DOHH2 (cell line): ENCODE measurements around the gene UBASH3A.
A peak's percentile ranks its signal among the peaks of the same experiment; 100 is the strongest.

Experiments used
- H3F3A ChIP-seq: fragments of 200-600 bp; sonication (generic), shearing (Covaris generic); 2 replicates; pipeline ENCODE4 v1.6.0; 2016; ENCODE audit warnings: antibody characterized with exemption, mild to moderate bottlenecking; ENCODE audit not compliant: control insufficient read depth, insufficient read depth
- H3K27ac ChIP-seq: fragments of 200-600 bp; sonication (generic); 2 replicates; pipeline ENCODE4 v1.5.1; 2014; ENCODE audit warnings: low read depth, mild to moderate bottlenecking, low read length, moderate library complexity
- H3K27me3 ChIP-seq: fragments of 200-600 bp; sonication (generic); 2 replicates; pipeline ENCODE4 v1.6.1; 2014; ENCODE audit warnings: mild to moderate bottlenecking, low read length, mixed read lengths; ENCODE audit not compliant: control insufficient read depth
- H3K36me3 ChIP-seq: fragments of 200-600 bp; sonication (generic); 2 replicates; pipeline ENCODE4 v1.6.1; 2014; ENCODE audit warnings: mild to moderate bottlenecking, low read length, moderate library complexity, mixed read lengths; ENCODE audit not compliant: control insufficient read depth
- H3K4me1 ChIP-seq: fragments of 200-600 bp; sonication (generic); 2 replicates; pipeline ENCODE4 v1.6.1; 2014; ENCODE audit warnings: mild to moderate bottlenecking, low read length, mixed read lengths; ENCODE audit not compliant: control insufficient read depth
- H3K4me2 ChIP-seq: fragments of 200-600 bp; sonication (generic); 2 replicates; pipeline ENCODE4 v1.6.0; 2014; ENCODE audit warnings: mild to moderate bottlenecking, low read length, moderate library complexity
- H3K4me3 ChIP-seq: fragments of 200-600 bp; sonication (generic); 2 replicates; pipeline ENCODE4 v1.5.1; 2014; ENCODE audit warnings: mild to moderate bottlenecking, low read length, mixed read lengths
- H3K79me2 ChIP-seq: fragments of 200-600 bp; sonication (generic); 2 replicates; pipeline ENCODE4 v1.6.1; 2014; ENCODE audit warnings: mild to moderate bottlenecking, low read length, mixed read lengths; ENCODE audit not compliant: control insufficient read depth
- H3K9me2 ChIP-seq: fragments of 200-600 bp; sonication (generic); replicated peaks from 2 replicates; pipeline ENCODE4 v1.6.1; 2014; ENCODE audit warnings: mild to moderate bottlenecking, low read length, mixed read lengths; ENCODE audit not compliant: control insufficient read depth
- H3K9me3 ChIP-seq: fragments of 200-600 bp; sonication (generic); 2 replicates; pipeline ENCODE4 v1.6.1; 2014; ENCODE audit warnings: antibody characterized with exemption, low read length, mixed read lengths; ENCODE audit not compliant: control insufficient read depth, insufficient read depth
- H4K20me1 ChIP-seq: fragments of 200-600 bp; sonication (generic); 2 replicates; pipeline ENCODE4 v1.6.0; 2014; ENCODE audit warnings: low read depth, mild to moderate bottlenecking, antibody characterized with exemption, low read length, moderate library complexity; ENCODE audit not compliant: control insufficient read depth, insufficient read depth
- EZH2phosphoT487 ChIP-seq: fragments of 200-600 bp; sonication (generic); IDR thresholded peaks from 2 replicates; pipeline ENCODE4 v1.6.1; 2017; ENCODE audit warnings: borderline replicate concordance, mild to moderate bottlenecking, antibody characterized with exemption, low read length, moderate library complexity, mixed read lengths
- TF ChIP-seq, protein P1 (sequence below): fragments of 200-600 bp; sonication (generic); IDR thresholded peaks from one replicate; pipeline ENCODE4 v1.5.1; 2014; ENCODE audit warnings: antibody characterized with exemption, mild to moderate bottlenecking, low read depth, low read length; ENCODE audit not compliant: poor library complexity, severe bottlenecking

Gene UBASH3A

DNA sequence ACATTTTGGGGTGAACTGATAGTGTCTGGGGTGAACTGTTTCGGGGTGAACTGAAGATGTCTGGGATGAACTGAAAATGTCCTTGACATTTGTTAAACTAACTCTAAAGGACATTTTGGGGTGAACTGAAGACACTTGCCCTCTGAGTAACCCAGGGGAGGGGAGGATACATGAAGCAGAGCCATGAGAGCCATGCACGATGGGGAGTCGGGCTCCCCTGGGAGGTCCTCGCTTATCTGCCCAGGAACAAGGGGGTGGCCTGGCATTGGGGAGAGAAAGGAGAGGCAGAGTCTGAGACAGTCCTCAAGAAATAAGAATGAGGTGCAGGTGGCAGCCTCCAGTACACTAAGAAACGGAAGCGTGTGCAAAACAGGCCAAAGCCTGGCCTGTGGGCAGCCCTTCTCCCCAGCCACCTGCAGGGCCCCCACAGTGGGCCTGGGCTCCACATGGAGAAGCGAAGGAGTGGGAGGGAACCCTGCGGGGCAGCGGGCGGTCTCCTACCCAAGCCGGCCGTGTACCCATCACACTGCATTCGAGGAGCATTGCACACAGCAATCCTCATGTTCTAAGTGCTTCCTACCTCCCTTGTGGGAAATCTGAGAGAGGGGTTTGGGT is 68.1 kb downstream of the UBASH3A start:
- Histone ChIP-seq H3K36me3 (no peaks in the 10 kb centered on the region), H3F3A (no peaks in the 10 kb centered on the region), H4K20me1 (no peaks in the 10 kb centered on the region), H3K9me2 (no peaks in the 10 kb centered on the region), H3K27me3 (no peaks in the 10 kb centered on the region), H3K9me3 (no peaks in the 10 kb centered on the region), H3K4me3 (0 out of 2 replicates have a peak overlapping the region, but pooled peaks have one; percentile 7), H3K79me2 (no peaks in the 10 kb centered on the region), H3K27ac (no peak overlapping the region), H3K4me1 (peaks cover 40% of the 10 kb centered on the region), H3K4me2 (peak overlapping the region; percentile 32)
- no peak for TF ChIP-seq EZH2phosphoT487
- TF ChIP-seq, protein P1, sequence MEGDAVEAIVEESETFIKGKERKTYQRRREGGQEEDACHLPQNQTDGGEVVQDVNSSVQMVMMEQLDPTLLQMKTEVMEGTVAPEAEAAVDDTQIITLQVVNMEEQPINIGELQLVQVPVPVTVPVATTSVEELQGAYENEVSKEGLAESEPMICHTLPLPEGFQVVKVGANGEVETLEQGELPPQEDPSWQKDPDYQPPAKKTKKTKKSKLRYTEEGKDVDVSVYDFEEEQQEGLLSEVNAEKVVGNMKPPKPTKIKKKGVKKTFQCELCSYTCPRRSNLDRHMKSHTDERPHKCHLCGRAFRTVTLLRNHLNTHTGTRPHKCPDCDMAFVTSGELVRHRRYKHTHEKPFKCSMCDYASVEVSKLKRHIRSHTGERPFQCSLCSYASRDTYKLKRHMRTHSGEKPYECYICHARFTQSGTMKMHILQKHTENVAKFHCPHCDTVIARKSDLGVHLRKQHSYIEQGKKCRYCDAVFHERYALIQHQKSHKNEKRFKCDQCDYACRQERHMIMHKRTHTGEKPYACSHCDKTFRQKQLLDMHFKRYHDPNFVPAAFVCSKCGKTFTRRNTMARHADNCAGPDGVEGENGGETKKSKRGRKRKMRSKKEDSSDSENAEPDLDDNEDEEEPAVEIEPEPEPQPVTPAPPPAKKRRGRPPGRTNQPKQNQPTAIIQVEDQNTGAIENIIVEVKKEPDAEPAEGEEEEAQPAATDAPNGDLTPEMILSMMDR: no peak

- peaks cover 5% of the 10 kb centered on the region; the same call in 1 of the 2 replicates for H3K27me3 ChIP-seq
- H3K79me2 ChIP-seq: no peaks in the 10 kb centered on the region
- no peaks in the 10 kb centered on the region for H3K9me2 ChIP-seq
- H3K27ac ChIP-seq: no peak overlapping the region
- peaks cover 34% of the 10 kb centered on the region for H3K4me1 ChIP-seq
- no peaks in the 10 kb centered on the region for H3K36me3 ChIP-seq
- H3F3A ChIP-seq: no peaks in the 10 kb centered on the region
- no peaks in the 10 kb centered on the region for H3K9me3 ChIP-seq
- TF ChIP-seq, protein P1: no peak
- no peak for TF ChIP-seq EZH2phosphoT487
- H4K20me1 ChIP-seq: no peaks in the 10 kb centered on the region
- no peak overlapping the region for H3K4me3 ChIP-seq
- no peak overlapping the region for H3K4me2 ChIP-seq
Observed at GRCh38 chr21:42472521-42472920, 68.8 kb downstream of the UBASH3A start.

DNA sequence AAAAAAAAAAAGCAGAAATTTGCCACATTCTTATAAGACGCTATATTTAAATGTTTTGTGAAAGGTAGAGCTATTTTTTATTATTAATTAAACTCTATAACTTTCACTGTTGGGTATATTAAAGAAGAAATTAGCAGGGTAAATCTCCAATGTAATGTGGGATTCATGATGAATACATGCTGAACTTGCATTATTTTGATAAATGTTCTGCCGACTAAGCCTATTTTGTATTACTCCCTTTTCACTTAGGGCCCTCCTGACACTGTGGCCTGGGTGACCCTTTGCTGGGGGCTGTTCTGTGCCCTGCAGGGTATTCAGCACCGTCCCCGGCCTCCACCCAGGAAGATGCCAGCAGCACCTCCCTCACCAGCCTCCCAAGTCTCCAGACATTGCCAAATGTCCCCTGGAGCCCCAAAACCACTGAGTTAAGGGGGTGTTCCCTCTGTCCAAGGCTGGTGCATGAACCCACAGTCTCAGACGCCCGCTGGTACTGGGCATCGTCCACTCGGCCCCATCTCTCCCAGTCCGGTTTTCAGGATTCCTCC is 69.9 kb downstream of the UBASH3A start:
- Histone ChIP-seq H3K4me2 (no peak overlapping the region), H3K4me1 (peaks cover 29% of the 10 kb centered on the region), H3K9me3 (no peaks in the 10 kb centered on the region), H3K79me2 (no peaks in the 10 kb centered on the region), H4K20me1 (no peaks in the 10 kb centered on the region), H3K9me2 (no peaks in the 10 kb centered on the region), H3K36me3 (no peaks in the 10 kb centered on the region), H3K27me3 (peaks cover 9% of the 10 kb centered on the region), H3F3A (no peaks in the 10 kb centered on the region), H3K27ac (no peak overlapping the region), H3K4me3 (no peak overlapping the region)
- TF ChIP-seq EZH2phosphoT487: no peak
- TF ChIP-seq, protein P1: no peak
